HK-2 (cell line): ENCODE data around the gene IDNK.

ENCODE experiments used
- DNase-seq: peaks from one replicate; pipeline ENCODE4 v3.0.0-alpha.2; 2018; ENCODE audit not compliant: unreplicated experiment

IDNK gene

GRCh38 chr9:83691492-83691891, 68.5 kb downstream of the IDNK start:
- DNase-seq: no peak
